Spleen (tissue), 11 donors: ENCODE measurements around the gene ANKFN1. TPM values are rescaled to one million over a fixed set of nuclear protein-coding genes. Genes with fewer than 3 reads are reported as not detected.

Source experiments
- DNase-seq: peaks from one replicate; pipeline ENCODE4 v3.0.0-alpha.2; 2020
- H3K27ac ChIP-seq, 8 donors: fragments of 200-600 bp; sonication (generic) in 7 of 8; 1 replicate in 4 of 8; 2 replicates in 4 of 8; pipeline versions ENCODE4 v1.5.0 to v1.8.0; 2016 to 2021; ENCODE audit warnings: inconsistent platforms in 4 of 8, mild to moderate bottlenecking in 4 of 8, moderate library complexity in 1 of 8
- H3K27me3 ChIP-seq, 7 donors: fragments of 200-600 bp; sonication (generic) in 6 of 7; replicated peaks in 1 of 7; 1 replicate in 4 of 7; 2 replicates in 3 of 7; pipeline versions ENCODE4 v1.5.0 to v1.8.0; 2016 to 2021; ENCODE audit warnings: inconsistent platforms in 3 of 7, mild to moderate bottlenecking in 1 of 7
- H3K36me3 ChIP-seq, 6 donors: fragments of 200-600 bp; sonication (generic) in 5 of 6; 1 replicate in 4 of 6; 2 replicates in 2 of 6; pipeline versions ENCODE4 v1.5.0 to v1.8.0; 2016 to 2021; ENCODE audit warnings: inconsistent platforms in 2 of 6
- H3K4me1 ChIP-seq, 6 donors: fragments of 200-600 bp; sonication (generic) in 5 of 6; 1 replicate in 3 of 6; 2 replicates in 3 of 6; pipeline versions ENCODE4 v1.5.0 to v1.8.0; 2016 to 2021; ENCODE audit warnings: inconsistent platforms in 3 of 6
- H3K4me3 ChIP-seq, 8 donors: fragments of 200-600 bp; sonication (generic) in 7 of 8; 1 replicate in 4 of 8; 2 replicates in 4 of 8; pipeline versions ENCODE4 v1.5.0 to v1.8.0; 2016 to 2021; ENCODE audit warnings: inconsistent platforms in 4 of 8, mild to moderate bottlenecking in 4 of 8, moderate library complexity in 2 of 8
- H3K9me3 ChIP-seq, 8 donors: fragments of 200-600 bp; sonication (generic) in 7 of 8; 1 replicate in 4 of 8; 2 replicates in 4 of 8; pipeline versions ENCODE4 v1.5.0 to v1.8.0; 2016 to 2021; ENCODE audit warnings: inconsistent platforms in 4 of 8
- CTCF ChIP-seq, 11 experiments: fragments of 200-600 bp in 7 of 11; fragments of 450-650 bp in 4 of 11; sonication (generic) in 4 of 11; IDR thresholded peaks in 8 of 11; conservative IDR thresholded peaks in 3 of 11; 1 replicate in 7 of 11; 2 replicates in 4 of 11; pipeline versions ENCODE4 v1.4.0 to v1.8.0; 2016 to 2021; ENCODE audit warnings: antibody characterized with exemption in 11 of 11, inconsistent platforms in 4 of 11, mild to moderate bottlenecking in 1 of 11
- POLR2A ChIP-seq, 3 donors: fragments of 450-650 bp; IDR thresholded peaks; one replicate each; pipeline ENCODE4 v1.5.1; 2017; ENCODE audit warnings: antibody characterized with exemption in 3 of 3, mild to moderate bottlenecking in 1 of 3
- POLR2AphosphoS5 ChIP-seq, 3 donors: sonication (generic); formaldehyde crosslinking; IDR thresholded peaks; one replicate each; pipeline ENCODE4 v1.5.1; 2017; ENCODE audit warnings: antibody characterized with exemption in 3 of 3
- WGBS, 5 donors: extraction: QIAGEN DNeasy Blood & Tissue Kit in 3 of 5; methylation state at CpG; one replicate each; pipeline versions ENCODE4 v1.1.5 to v1.1.7; 2013 to 2018; 5-methylcytosine and 5-hydroxymethylcytosine counted together
- intact Hi-C: fragments of 100-400 bp; cut with DNase I; formaldehyde crosslinking; loops from one replicate; pipeline ENCODE4 v1.15.0; 2023; ENCODE audit warnings: low total_unique reads
- polyA plus RNA-seq, 3 donors: library from polyadenylated mRNA; stranded (reverse); fragments of 200-250 nt; gene quantifications; one replicate each; pipeline ENCODE4 v1.2.1, GENCODE V29; 2013
- total RNA-seq, 7 donors: library from RNA; depleted of rRNA in 3 of 7; stranded (reverse); fragments of >200 nt in 3 of 7; fragmentation: NEBNext Ultra II Directional in 4 of 7; extraction: Animal tissue kit (Norgen Biotek cat#: 25700) in 4 of 7; gene quantifications; one replicate each; pipeline versions ENCODE4 v1.1.0 to v1.2.1, GENCODE V29; 2016 to 2021
- donor health status: healthy with polysubstance abuse.
- donor health status: DM: no; HTN: no; CAD: no; lungs with moderate emphysema.
- donor health status: DM: no; HTN: no; CAD: no.
- donor health status: Bipolar disorder and iron deficiency.
- donor health status: healthy.
- donor health status: DM: no; HTN: no; CAD: no.
- donor health status: DM: yes; HTN: yes; CAD: no.

ANKFN1 gene
- total and polyA plus RNA-seq, 10 donors = 0.19 to 0.58 TPM; not detected in 8

GRCh38 chr17:56475116-56475515, 321.8 kb downstream of the ANKFN1 start:
- Histone ChIP-seq H3K36me3 (no peaks in the 10 kb centered on the region), H3K4me1 (no peaks in the 10 kb centered on the region), H3K27ac (no peak overlapping the region), H3K9me3 (peaks cover 0 to 11% (median 5%) of the 10 kb centered on the region in 8 donors), H3K4me3 (no peak overlapping the region), H3K27me3 (peaks cover 0 to 4% (median 0%) of the 10 kb centered on the region in 7 donors)
- intact Hi-C loops = loop anchor here (10.0 kb wide), 1 partner anchor 350 kb away; no protein-coding TSS in a partner anchor
- 88 to 97% (median 92%) methylated on average over 1 of the region's 1 CpG for WGBS, 5 donors
- DNase-seq = no peak
- TF ChIP-seq POLR2A (IDR thresholded peaks at IDR 0.05) = no peak
- no peak for TF ChIP-seq POLR2AphosphoS5 (IDR thresholded peaks at IDR 0.05)
- TF ChIP-seq CTCF (IDR thresholded peaks at IDR 0.05 in 8 of 11, conservative IDR thresholded peaks at IDR 0.05 in 3 of 11) = no peak

- H3K4me3 ChIP-seq = no peak overlapping the region
- H3K36me3 ChIP-seq = no peaks in the 10 kb centered on the region
- H3K27ac ChIP-seq = no peak overlapping the region
- H3K9me3 ChIP-seq = peaks cover 0 to 5% (median 0%) of the 10 kb centered on the region in 8 donors
- no peak for TF ChIP-seq POLR2A (IDR thresholded peaks at IDR 0.05)
- peak in 8 of 11 experiments; percentile 18 to 48 (median 33) for TF ChIP-seq CTCF (IDR thresholded peaks at IDR 0.05 in 8 of 11, conservative IDR thresholded peaks at IDR 0.05 in 3 of 11)
- no peak for TF ChIP-seq POLR2AphosphoS5 (IDR thresholded peaks at IDR 0.05)
- 64 to 75% (median 65%) methylated on average over 7 of the region's 7 CpGs for WGBS, 5 donors
- H3K27me3 ChIP-seq = peaks cover 0 to 4% (median 0%) of the 10 kb centered on the region in 7 donors
- intact Hi-C loops = loop anchor here (10.0 kb wide), 1 partner anchor 354 kb away; no protein-coding TSS in a partner anchor
- H3K4me1 ChIP-seq = no peaks in the 10 kb centered on the region
- DNase-seq = no peak
These were observed 325.7 kb downstream of the ANKFN1 start for GRCh38 chr17:56478836-56479447.

- peaks cover 0 to 4% (median 0%) of the 10 kb centered on the region in 7 donors for H3K27me3 ChIP-seq
- H3K4me1 ChIP-seq = no peaks in the 10 kb centered on the region
- intact Hi-C loops = no loop called here
- no peak for DNase-seq
- H3K4me3 ChIP-seq = no peak overlapping the region
- TF ChIP-seq POLR2A (IDR thresholded peaks at IDR 0.05) = no peak
- TF ChIP-seq POLR2AphosphoS5 (IDR thresholded peaks at IDR 0.05) = no peak
- no peak for TF ChIP-seq CTCF (IDR thresholded peaks at IDR 0.05 in 8 of 11, conservative IDR thresholded peaks at IDR 0.05 in 3 of 11)
- peaks cover 0 to 5% (median 0%) of the 10 kb centered on the region in 8 donors for H3K9me3 ChIP-seq
- H3K27ac ChIP-seq = no peak overlapping the region
- no peaks in the 10 kb centered on the region for H3K36me3 ChIP-seq
- 67 to 87% (median 76%) methylated on average over 1 of the region's 1 CpG for WGBS, 5 donors
These were observed 327.2 kb downstream of the ANKFN1 start for GRCh38 chr17:56480501-56480900.

GRCh38 chr17:56481659-56482058, 328.4 kb downstream of the ANKFN1 start:
- intact Hi-C loops = no loop called here
- no peaks in the 10 kb centered on the region for H3K36me3 ChIP-seq
- no peak for DNase-seq
- TF ChIP-seq CTCF (IDR thresholded peaks at IDR 0.05 in 8 of 11, conservative IDR thresholded peaks at IDR 0.05 in 3 of 11) (no peak), POLR2AphosphoS5 (IDR thresholded peaks at IDR 0.05) (no peak), POLR2A (IDR thresholded peaks at IDR 0.05) (no peak)
- peaks cover 0 to 4% (median 0%) of the 10 kb centered on the region in 7 donors for H3K27me3 ChIP-seq
- no peak overlapping the region for H3K4me3 ChIP-seq
- no peaks in the 10 kb centered on the region for H3K9me3 ChIP-seq
- WGBS, 5 donors = 79 to 86% (median 83%) methylated on average over 5 of the region's 5 CpGs
- no peaks in the 10 kb centered on the region for H3K4me1 ChIP-seq
- H3K27ac ChIP-seq = no peak overlapping the region
